OCI-LY1 (cell line): ENCODE measurements around the gene PCDH11Y.
"Not testable (repeated sequence)": the region's sequence is repeated elsewhere in the genome, so short reads cannot be mapped to it uniquely, and the experiment has no call there.

Experiments used
- CTCF ChIP-seq: fragments of 200-600 bp; sonication (generic), shearing (Covaris generic); IDR thresholded peaks from 2 replicates; pipeline ENCODE4 v1.5.1; 2017; ENCODE audit warnings: mild to moderate bottlenecking, antibody characterized with exemption, low read length, moderate library complexity, mixed read lengths
- EZH2 ChIP-seq: fragments of 200-600 bp; sonication (generic), shearing (Covaris generic); IDR thresholded peaks from 2 replicates; pipeline ENCODE4 v1.8.0; 2017; ENCODE audit warnings: borderline replicate concordance, mixed run types, mild to moderate bottlenecking, antibody characterized with exemption, low read length, moderate library complexity, mixed read lengths

- TF ChIP-seq CTCF, EZH2: not testable (repeated sequence)
Observed at GRCh38 chrY:5324931-5325330, 324.8 kb downstream of the PCDH11Y start.
